NT2/D1 (cell line): ENCODE data around the gene FAM227B.
A peak's percentile ranks its signal among the peaks of the same experiment; 100 is the strongest.
"Not testable (repeated sequence)": the region's sequence is repeated elsewhere in the genome, so short reads cannot be mapped to it uniquely, and the experiment has no call there.

ENCODE experiments used
- DNase-seq: peaks from one replicate; pipeline ENCODE4 v3.0.0-alpha.2; 2011; ENCODE audit warnings: low read depth, low spot score
- H3K27me3 ChIP-seq: 2 replicates; pipeline ENCODE4 v1.6.0; 2011; ENCODE audit warnings: mild to moderate bottlenecking; ENCODE audit not compliant: insufficient read length, insufficient read depth
- H3K36me3 ChIP-seq: 2 replicates; pipeline ENCODE4 v1.6.1; 2011; ENCODE audit warnings: mild to moderate bottlenecking, low read length, mixed read lengths; ENCODE audit not compliant: insufficient read depth, insufficient read length
- H3K4me1 ChIP-seq: 2 replicates; pipeline ENCODE4 v1.5.1; 2011; ENCODE audit not compliant: insufficient read depth, insufficient read length
- H3K4me3 ChIP-seq: 2 replicates; pipeline ENCODE4 v1.5.1; 2011; ENCODE audit warnings: low read depth; ENCODE audit not compliant: insufficient read length
- H3K9ac ChIP-seq: 2 replicates; pipeline ENCODE4 v1.6.0; 2011; ENCODE audit warnings: low read depth; ENCODE audit not compliant: insufficient read length
- H3K9me3 ChIP-seq: 2 replicates; pipeline ENCODE4 v1.5.1; 2011; ENCODE audit warnings: mild to moderate bottlenecking, low read length; ENCODE audit not compliant: insufficient read depth
- SUZ12 ChIP-seq: IDR thresholded peaks from 2 replicates; pipeline ENCODE4 v1.6.1; 2011; ENCODE audit not compliant: insufficient read length, insufficient read depth; ENCODE audit errors: extremely low read depth
- YY1 ChIP-seq: IDR thresholded peaks from 2 replicates; pipeline ENCODE4 v1.6.1; 2011; ENCODE audit not compliant: insufficient read length, insufficient read depth
- ZNF274 ChIP-seq: IDR thresholded peaks from 2 replicates; pipeline ENCODE4 v1.6.1; 2011; ENCODE audit warnings: mild to moderate bottlenecking, low read depth, low read length

FAM227B gene, protein sequence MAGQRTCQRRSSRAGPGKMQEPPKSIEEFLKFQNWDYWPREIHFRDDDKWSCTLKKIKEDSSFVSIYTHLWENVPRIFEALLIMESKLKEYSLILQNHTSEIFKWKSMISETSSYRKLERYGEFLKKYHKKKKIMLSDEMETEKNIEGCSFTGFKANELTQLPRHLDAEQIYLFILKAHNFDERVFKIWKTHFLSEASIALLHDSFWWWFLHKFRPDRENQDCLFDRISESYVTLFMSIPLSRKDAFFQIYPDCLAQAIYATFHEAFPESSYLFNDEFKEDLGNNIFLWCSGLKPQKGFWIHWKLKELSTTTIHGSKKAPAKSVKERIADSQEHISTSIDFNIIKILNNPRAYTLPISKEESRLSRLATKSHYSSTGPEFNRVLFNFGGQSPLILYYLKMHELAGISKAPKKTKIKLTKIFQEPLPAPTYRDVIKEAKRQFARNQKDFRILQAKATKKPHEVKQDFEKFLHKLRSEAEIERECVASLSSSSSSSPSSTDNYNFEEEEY

DNA sequence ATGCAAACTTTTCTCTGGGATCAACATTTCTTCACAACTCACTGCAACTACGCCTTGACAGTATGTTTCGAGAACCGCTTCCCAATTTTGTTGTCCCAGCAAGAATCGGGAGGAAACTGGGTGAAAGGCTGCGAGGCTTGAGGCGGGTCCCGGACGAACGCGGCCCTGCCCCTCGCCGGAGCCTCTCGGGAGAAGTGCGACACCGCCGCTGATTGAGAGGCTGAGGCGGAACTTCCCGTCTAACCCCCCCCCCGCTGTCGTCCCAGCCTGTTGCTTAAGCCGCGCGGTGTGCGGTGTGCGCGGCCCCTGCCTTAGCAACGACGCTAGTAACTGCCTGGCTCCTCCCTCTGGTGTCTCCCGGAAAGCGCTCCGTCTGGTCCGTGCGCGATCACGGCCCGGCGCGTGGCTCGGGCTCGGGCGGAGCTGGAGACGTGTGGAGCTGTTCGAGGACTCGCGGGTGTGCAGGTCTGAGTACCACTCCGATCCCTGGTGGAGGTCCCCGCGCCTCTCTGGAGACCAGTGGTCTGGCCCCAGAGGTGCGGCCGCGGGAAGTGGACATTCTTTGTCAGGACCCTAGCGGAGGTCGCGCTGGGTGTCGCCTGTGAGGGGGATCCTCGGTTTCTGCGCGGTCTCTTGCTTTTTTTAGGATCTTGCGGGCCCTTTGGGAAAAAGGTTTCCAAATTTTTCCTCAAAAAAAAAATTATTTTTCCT lies at the start of gene FAM227B, which contains the start of gene DTWD1:
Gene FAM227B, minus strand, starts transcription at position 161 of the 711 bp plus-strand sequence. CDS start 5,647 bp downstream, outside the sequence.
Gene DTWD1, plus strand, starts transcription at position 391 of the 711 bp plus-strand sequence. CDS start 4,120 bp downstream, outside the sequence.
- Histone ChIP-seq H3K9ac (peak within 1 kb of the TSS; percentile 90), H3K4me3 (peak within 1 kb of the TSS; percentile 79), H3K27me3 (no peaks in the 10 kb centered on the region), H3K9me3 (peaks cover 33% of the 10 kb centered on the region), H3K4me1 (no peaks in the 10 kb centered on the region), H3K36me3 (peaks cover 22% of the 10 kb centered on the region)
- DNase-seq = peak; percentile 89
- TF ChIP-seq ZNF274 (no peak), SUZ12 (no peak), YY1 (no peak)

DNA sequence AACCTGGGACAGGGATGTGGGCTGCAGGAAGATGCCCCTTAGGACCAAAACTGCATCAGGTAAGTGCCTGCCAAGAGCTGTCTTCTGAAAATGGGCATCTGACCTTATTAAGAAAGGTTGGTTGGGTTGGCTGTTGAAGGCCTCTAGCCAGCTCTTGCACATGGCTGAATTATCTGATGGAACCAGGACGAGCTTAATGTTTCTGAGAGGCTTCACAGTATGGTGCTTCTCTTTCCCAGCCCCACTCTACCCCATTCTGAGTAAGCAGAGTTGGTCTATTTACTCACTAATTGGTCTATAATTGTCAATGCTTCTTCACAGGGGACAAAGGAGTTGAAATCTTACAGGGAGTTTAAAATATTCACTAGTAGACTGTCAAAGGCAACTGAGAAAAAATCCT lies 48.7 kb upstream of the FAM227B start:
- Histone ChIP-seq H3K9ac (no peak overlapping the region), H3K36me3 (no peaks in the 10 kb centered on the region), H3K4me3 (no peak overlapping the region), H3K4me1 (no peaks in the 10 kb centered on the region), H3K27me3 (no peaks in the 10 kb centered on the region), H3K9me3 (no peaks in the 10 kb centered on the region)
- DNase-seq = no peak
- no peak for TF ChIP-seq YY1

DNA sequence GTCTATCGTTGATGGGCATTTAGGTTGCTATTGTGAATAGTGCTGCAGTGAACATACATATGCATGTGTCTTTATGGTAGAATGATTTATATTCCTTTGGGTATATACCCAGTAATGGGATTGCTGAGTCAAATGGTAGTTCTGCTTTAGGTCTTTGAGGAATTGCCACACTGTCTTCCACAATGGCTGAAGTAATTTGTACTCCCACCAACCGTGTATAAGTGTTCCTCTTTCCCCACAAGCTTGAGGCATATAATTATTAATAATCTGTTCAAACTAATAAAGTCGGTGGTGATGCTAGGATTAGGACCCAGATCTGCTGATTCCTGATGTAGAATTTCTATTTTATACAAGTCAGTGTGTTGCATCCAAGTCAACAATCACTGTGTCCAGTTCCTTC lies 45.9 kb upstream of the FAM227B start:
- not testable (repeated sequence) for H3K9ac ChIP-seq, H3K27me3 ChIP-seq, H3K36me3 ChIP-seq, H3K4me3 ChIP-seq, DNase-seq, H3K4me1 ChIP-seq, H3K9me3 ChIP-seq

DNA sequence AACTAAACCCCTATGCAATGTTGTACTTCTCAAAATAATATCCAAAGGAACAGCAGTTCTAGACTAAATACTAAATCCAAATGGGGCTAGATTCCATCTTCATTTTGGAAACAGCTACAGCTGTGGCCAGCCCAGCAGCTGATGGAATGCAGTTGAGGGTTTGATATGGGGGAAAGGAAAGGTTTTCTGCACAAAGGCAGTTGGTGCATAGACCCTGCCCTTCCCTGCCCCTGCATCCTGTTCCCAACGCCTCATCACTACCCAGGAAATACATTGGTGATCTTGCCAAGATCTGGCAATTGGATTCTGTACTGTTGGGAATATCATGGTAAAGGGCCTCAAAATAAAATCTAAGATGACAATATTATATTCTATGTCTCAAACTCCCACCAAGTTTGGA lies 44.1 kb upstream of the FAM227B start:
- no peaks in the 10 kb centered on the region for H3K36me3 ChIP-seq
- no peak overlapping the region for H3K9ac ChIP-seq
- H3K4me1 ChIP-seq = no peaks in the 10 kb centered on the region
- no peaks in the 10 kb centered on the region for H3K27me3 ChIP-seq
- H3K9me3 ChIP-seq = no peaks in the 10 kb centered on the region
- no peak for DNase-seq
- TF ChIP-seq YY1 (no peak), SUZ12 (no peak), ZNF274 (no peak)
- no peak overlapping the region for H3K4me3 ChIP-seq

DNA sequence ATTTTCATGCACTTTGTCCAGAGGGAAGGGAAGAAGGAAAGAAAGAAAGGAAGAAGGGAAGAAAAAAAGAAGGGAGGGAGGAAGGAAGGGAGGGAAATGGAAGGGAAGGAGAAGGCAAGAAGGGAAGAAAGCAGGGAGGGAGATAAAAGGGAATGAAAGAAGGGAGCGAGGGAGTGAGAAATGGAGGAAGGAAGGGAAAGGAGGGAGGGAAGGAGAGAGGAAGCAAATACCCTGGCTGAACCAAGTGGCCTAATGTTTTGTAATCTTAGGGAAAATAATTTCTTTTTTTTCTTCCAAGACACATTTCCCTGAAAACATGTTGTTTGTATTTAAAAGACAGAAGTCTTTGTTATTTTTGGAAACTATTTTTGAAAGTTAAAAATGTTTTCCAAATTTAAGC lies 36.1 kb upstream of the FAM227B start:
- H3K27me3 ChIP-seq = no peaks in the 10 kb centered on the region
- H3K9me3 ChIP-seq = no peaks in the 10 kb centered on the region; the same call in 1 of the 2 replicates
- H3K4me3 ChIP-seq = no peak overlapping the region
- no peak overlapping the region for H3K9ac ChIP-seq
- TF ChIP-seq SUZ12 = no peak
- TF ChIP-seq YY1 = no peak
- TF ChIP-seq ZNF274 = no peak
- no peak for DNase-seq
- H3K4me1 ChIP-seq = no peaks in the 10 kb centered on the region
- no peaks in the 10 kb centered on the region for H3K36me3 ChIP-seq

DNA sequence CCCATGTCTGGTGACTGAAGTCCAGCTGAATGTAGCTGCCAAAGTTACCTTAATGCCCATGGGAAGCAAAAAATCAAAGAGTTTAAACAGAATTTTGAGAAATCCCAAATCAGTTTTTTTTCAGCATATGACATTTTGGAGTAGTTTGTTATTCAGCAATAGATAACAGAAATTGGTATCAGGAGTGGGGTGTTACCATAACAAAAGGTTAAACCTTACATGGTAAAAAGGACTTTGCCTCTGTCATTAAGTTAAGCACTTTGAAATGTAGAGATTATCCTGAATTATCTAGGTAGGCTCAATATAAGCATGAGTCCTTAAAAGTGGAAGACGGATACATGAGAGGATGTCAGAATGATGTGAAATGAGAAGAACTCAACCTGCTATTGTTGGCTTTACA lies 32.3 kb upstream of the FAM227B start:
- no peak for TF ChIP-seq SUZ12
- no peak for TF ChIP-seq ZNF274
- TF ChIP-seq YY1 = no peak
- Histone ChIP-seq H3K27me3 (no peaks in the 10 kb centered on the region), H3K9me3 (no peaks in the 10 kb centered on the region; the same call in 1 of the 2 replicates), H3K4me3 (no peak overlapping the region), H3K36me3 (no peaks in the 10 kb centered on the region), H3K9ac (no peak overlapping the region), H3K4me1 (no peaks in the 10 kb centered on the region)
- no peak for DNase-seq

DNA sequence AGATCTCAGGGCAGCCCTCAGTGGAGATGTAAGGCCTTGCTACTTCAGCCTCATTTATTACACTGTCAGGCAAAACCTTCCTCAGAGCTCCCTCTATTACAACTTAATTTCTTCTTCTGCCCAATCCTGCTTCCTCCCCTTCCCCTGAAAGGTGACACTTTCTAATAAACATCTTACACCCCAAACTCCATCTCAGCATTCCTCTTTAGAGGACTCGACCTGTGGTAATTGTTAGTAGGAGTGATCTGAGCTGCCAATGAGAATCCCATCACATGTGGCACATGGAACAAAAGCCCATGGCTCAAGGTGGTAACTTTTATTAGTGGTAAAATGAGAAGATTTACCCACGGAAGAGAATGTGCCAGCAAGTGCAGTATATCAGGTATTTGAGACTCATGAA lies 30.1 kb upstream of the FAM227B start:
- Histone ChIP-seq H3K36me3 (no peaks in the 10 kb centered on the region), H3K4me3 (no peak overlapping the region), H3K27me3 (no peaks in the 10 kb centered on the region), H3K9ac (no peak overlapping the region), H3K9me3 (no peaks in the 10 kb centered on the region), H3K4me1 (no peaks in the 10 kb centered on the region)
- DNase-seq = no peak
- TF ChIP-seq SUZ12 = no peak
- no peak for TF ChIP-seq YY1
- TF ChIP-seq ZNF274 = no peak
